ENCODE data around the gene RUFY2. TPM values are rescaled to one million over a fixed set of nuclear protein-coding genes. Genes with fewer than 3 reads are reported as not detected.
"Not testable (repeated sequence)": the region's sequence is repeated elsewhere in the genome, so short reads cannot be mapped to it uniquely, and the experiment has no call there.

The RUFY2 gene
- polyA plus RNA-seq, 3 donors = 4.7 to 9.2 (median 5.2) TPM

DNA sequence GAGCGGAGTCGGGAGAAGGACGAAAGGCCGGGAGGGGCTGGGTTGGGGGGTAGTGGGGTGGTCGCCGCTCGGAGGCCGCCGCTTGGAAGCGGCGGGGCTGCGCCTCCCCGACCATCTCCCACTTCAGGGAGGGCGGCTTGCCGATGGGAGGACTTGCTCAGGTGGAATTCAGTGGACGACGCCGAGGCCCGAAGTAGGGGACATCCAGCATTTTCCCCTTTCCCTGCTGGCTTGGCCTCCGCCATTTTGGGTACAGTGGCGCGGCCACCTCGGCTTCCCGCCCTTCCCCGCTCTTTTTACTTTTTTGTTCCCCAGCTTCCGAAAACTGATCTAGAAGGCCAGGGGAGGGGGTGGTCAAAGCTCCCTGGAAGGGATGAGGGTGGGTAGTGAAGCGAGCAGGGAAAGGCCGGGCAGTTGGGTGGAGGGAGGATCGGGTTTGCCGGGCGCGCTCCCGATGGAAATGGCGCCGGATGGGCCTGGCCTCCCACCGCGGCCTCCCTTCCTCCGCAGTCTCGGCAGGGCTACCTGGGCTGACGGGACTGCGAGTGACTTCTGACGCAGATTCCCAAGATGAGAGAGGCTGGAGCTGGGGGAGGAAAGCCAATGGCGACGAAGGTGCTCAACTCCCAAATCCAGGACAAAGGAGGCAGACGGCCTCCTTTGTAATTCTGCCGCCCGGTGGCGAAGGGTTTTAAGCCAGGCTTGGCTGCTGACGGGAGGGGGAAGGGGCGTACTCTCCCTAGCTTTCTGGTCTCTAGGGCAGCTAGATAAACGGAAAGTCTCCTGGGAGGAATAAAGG lies 74.6 kb downstream of the RUFY2 start, which contains the start of gene PBLD:
Gene PBLD (minus strand): TSS at position 670 of the 799 bp plus-strand sequence. CDS start 26,084 bp downstream, outside the sequence.
- peak within 1 kb of the TSS; percentile 98 for H3K27ac ChIP-seq (ENCODE audit: low read depth, low read length)
- 0 to 1% (median 0%) methylated on average over 49 to 51 of the region's 51 CpGs for WGBS, 3 donors

DNA sequence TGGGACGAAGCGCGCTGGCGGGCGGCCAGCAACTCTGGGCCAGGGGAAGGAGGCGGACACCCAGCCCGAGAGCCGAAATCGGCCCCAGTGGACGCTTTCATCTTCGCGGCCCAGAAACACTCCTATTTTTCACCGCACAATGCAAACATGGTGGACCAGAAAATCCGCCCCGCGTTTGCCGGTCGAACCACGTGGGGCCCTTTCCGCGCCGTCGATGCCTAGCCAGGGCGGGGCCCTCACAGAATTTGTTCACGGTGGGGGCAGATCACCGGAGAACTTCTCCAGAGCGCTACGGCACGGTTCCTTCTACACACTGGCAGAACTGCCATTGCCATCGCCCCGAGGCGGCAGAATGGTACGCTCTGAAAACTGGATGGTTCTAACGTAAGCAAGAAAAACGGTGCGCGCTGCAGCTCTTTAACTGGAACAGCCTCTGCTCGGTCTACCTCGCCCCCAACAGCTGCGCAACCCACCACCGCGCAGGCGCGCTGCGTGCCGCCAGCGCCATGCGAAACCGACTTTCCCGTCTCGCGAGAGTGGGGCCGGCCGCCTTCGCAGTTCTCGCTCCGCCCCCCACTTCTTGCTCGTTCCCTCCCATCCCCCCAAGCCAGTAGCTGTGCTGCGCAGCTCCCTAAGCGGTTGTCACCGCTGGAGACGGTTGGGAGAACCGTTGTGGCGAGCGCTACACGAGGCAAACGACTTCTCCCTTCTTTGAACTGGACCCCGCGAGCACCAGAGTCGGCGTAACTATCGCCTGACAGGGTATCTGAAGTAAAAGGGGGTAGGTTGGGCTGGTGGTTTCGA lies 75.4 kb downstream of the RUFY2 start, which contains the start of gene HNRNPH3:
Gene HNRNPH3 (plus strand): TSS at position 610 of the 804 bp plus-strand sequence. CDS start 5,158 bp downstream, outside the sequence.
- peak within 1 kb of the TSS; percentile 98 for H3K27ac ChIP-seq (ENCODE audit: low read depth, low read length)
- 0% methylated on average over 71 to 73 of the region's 73 CpGs for WGBS, 3 donors

DNA sequence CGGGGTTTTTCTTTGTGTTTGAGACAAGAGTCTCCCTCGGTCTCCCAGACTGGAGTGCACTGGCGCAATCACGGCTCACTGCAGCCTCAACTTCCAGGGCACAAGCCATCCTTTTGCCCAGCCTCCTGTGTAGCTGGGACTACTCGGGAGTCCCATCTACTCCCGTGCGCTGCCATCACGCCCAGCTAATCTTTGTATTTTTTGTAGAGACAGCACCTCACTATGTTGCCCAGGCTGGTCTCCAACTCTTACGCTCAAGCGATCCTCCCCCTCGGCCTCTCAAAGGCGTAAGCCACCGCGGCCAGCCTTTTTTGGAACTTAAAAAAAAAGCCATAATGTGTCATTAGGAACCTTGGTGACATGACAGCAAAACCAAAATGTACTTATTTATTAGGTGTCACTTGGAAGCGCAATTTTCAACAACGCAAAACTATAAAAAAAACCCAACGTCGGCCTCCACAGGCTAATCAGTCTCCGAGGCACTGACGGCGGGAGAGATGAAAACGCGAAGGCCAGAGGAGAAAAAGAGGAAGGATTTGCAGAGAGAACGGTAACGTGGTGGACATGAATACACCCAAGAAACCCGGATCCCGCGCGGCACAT lies 76.1 kb downstream of the RUFY2 start:
- 12 to 23% (median 20%) methylated on average over 29 of the region's 29 CpGs for WGBS, 3 donors
- H3K27ac ChIP-seq (ENCODE audit: low read depth, low read length) = peak overlapping the region; percentile 16

DNA sequence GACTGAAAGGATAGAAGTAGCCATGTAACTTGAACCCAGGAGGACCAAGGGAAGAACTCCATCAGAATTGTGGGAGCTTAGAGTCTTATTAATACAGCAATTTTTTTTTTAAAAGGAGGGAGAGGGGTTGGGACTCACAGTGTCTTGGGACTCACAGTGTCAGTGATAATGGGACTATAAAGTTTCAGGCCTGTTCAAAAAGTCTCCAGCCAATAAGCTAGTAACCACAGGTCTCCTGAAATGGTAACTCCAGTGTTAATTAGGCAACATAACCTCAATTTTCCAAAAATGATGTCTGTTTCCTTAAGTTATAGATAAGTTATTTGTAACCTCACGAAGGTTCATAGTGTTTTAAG lies 77.6 kb downstream of the RUFY2 start:
- H3K27ac ChIP-seq (ENCODE audit: low read depth, low read length) = no peak overlapping the region

DNA sequence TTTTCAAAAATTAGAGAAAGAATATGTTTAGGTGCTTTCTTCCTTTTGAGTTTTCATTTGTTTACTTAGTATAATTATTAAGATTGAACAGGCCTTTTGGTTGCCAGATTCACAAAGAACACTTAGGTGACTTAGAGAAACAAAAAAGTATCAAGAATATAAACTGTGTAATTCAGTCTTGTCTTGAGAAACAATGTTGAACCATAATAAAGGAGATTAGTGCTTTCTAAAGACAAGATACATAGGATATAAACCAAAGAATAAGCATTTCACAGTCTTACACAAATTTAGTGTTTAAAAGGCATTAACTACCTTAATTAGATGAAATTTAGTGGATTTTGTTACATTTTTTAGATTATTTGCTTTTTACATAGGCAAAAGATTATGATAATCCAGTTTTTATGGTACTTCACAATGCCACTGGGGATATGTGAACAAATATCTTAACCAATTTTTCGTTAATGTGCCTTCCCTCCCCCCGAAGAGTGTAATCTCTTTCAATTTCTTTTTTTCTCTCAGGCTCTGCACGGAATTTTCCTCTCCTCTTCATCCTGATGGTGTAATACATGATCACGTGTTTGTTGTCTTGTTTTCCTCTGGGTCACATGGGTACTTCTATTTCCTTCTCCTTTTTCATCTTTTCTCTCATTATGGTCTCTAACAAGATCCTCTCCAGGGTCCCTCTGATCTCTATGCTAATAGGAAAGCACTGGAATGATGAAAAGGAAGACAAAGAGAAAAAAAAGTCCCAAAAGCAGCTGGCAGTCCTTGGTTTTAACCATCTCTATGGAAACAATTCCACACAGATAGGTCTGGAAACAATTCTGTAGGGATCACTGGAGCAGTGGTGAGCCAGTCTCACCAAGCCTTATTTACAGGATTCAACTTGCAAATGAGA lies 78.9 kb downstream of the RUFY2 start:
- H3K27ac ChIP-seq (ENCODE audit: low read depth, low read length) = no peak overlapping the region
- WGBS, 3 donors = 9 to 40% (median 10%) methylated on average over 4 of the region's 4 CpGs

More for the DNA sequence above, 77.6 kb downstream of the RUFY2 start:
- 82 to 97% (median 84%) methylated on average over 1 of the region's 1 CpG for WGBS, 3 donors

DNA sequence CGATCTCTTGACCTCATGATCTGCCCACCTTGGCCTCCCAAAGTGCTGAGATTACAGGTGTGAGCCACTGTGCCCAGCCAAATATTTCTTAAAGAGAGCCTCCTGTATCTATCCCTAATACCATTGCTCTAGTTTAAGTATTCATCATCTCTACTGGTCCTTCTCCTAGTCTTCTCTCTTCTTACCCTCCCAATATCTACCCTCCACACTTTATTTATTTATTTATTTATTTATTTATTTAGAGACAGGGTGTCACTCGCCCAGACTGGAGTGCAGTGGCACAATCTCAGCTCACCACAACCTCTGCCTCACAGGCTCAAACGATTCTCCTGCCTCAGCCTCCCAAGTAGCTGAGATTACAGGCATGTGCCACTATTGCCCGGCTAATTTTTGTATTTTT lies 82.7 kb downstream of the RUFY2 start:
- not testable (repeated sequence) for H3K27ac ChIP-seq (ENCODE audit: low read depth, low read length)
- 92 to 96% (median 95%) methylated on average over 4 of the region's 4 CpGs for WGBS, 3 donors

DNA sequence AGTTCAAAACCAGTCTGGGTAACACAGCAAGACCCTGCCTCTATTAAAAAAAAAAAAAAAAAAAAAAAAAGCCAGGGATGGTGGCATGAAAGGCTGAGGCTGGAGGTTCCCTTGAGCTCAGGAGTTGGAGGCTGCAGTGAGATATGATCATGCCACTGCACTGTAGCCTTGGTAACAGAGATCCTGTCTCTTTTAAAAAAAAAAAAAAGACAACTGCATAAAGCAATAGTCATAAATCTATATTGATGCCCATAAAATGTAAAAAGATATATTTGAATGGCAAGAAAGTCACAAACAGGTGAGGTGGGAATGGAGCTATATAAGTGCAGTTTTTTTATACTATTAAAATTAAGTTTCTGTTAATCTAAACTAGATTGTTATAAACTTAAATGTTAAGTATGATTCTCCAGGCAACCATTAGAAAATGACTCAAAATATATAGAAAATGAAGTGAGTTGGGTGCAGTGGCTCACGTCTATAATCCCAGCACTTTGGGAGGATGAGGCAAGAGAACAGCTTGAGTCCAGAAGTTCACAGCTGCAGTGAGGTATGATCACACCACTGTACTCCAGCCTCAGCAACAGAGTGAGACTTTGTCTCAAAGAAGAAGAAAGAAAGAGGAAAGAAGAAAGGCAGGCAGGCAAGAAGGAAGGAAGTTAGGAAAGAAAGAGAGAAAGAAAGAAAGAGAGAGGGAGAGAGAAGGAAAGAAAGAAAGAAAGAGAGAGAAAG lies 88.6 kb downstream of the RUFY2 start:
- no peak overlapping the region for H3K27ac ChIP-seq (ENCODE audit: low read depth, low read length)
- 68 to 88% (median 72%) methylated on average over 1 of the region's 1 CpG for WGBS, 3 donors

DNA sequence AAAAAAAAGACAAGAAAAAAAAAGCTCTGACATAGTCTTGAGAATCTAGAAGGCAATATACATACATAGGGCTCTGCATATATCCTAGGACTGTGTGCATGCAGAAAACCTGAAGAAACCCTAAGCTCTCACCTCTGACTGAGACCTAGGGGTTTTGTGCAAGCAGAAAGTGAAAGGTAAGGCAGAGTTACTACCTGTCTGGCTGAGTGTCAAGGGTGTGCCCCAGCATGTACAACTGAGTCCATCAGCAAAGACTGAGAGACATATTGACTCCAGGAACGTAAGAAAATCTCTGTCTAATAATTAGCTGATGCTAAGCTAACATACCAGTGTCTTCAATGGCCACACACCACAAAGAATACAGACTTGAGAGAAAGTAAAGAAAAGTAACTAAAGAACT lies 91.5 kb downstream of the RUFY2 start:
- WGBS, 3 donors = 88 to 96% (median 94%) methylated on average over 1 of the region's 1 CpG

DNA sequence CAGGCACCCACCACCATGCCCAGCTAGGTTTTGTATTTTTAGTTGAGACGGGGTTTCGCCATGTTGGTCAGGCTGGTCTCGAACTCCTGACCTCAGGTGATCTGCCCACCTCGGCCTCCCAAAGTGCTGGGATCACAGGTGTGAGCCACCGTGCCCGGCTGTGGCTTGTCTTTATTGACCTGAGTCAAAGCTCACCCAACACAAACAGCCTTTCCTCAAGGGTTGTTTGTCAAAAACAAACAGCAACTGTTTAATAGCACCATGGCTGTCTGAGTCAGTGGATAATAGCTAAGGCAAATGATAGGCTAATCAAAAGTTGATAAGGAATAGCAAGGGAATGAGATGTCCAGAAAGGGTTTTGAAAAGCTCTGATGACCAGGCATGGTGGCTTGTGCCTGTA lies 92.1 kb downstream of the RUFY2 start:
- not testable (repeated sequence) for H3K27ac ChIP-seq (ENCODE audit: low read depth, low read length)
- WGBS, 3 donors = 79 to 94% (median 91%) methylated on average over 6 of the region's 6 CpGs

More for the DNA sequence above, 91.5 kb downstream of the RUFY2 start:
- H3K27ac ChIP-seq (ENCODE audit: low read depth, low read length) = no peak overlapping the region

DNA sequence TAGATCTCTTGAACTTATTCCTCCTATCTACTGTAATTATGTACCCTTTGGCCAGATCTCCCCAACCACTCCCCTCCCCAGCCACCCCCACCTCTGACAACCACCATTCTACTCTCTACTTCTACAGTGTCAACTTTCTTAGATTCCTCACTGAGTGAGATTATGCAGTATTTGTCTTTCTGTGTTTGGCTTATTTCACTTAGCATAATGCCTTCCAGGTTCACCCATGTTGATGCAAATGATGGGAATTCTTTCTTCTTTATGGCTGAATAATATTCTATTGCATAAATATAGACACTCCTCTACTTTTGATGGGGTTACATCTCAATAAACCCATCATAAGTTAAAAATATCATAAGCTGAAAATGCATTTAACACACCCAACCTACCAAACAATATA lies 96.5 kb downstream of the RUFY2 start:
- H3K27ac ChIP-seq (ENCODE audit: low read depth, low read length) = no peak overlapping the region

DNA sequence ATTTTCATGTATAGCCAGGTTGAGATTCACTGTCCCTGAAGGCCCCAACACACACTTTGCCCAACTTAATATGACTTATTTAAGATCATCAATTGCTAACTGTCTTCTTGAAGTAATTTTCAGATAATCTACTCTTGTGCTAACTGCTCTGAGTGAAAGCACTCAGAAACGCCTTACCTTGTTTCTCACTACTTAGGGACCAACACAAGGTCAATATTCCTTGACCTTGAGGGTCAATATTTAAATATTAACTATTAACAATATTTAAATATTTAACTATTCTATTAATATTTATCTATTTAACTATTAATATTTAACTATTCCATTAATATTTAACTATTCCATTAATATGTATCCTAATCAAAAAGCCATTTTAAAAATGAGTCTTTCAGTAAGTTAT lies 101.2 kb downstream of the RUFY2 start:
- WGBS, 3 donors = 0 to 55% (median 42%) methylated on average over 1 of the region's 1 CpG

DNA sequence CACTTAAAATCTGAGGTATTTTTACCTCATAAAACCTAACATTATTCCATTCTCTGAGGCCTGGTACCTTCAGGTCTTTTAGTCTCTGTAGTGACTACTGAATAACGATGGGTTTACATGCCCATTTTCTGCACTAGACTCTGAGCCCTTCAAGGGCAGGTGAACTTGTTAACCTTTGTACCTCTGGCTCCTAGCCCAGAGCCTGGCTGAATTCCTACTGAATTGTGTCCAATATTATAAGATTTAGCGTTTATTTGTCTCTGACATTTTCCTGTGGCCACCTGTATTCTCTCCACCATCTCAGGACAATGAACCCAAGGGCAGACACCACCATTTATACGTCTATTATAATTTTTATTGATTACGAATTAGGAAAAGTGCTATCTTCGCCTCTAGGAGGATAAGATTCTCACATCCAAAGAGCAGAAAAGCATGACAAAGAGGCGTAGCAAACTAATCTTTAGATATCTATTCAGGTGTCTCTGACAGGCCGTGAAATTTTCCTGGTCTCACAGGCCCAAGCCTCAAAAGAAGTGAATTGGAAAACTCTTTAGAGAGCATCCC lies 103.1 kb downstream of the RUFY2 start:
- no peak overlapping the region for H3K27ac ChIP-seq (ENCODE audit: low read depth, low read length)
- WGBS, 3 donors = 29 to 77% (median 64%) methylated on average over 7 of the region's 7 CpGs

More for the DNA sequence above, 101.2 kb downstream of the RUFY2 start:
- no peak overlapping the region for H3K27ac ChIP-seq (ENCODE audit: low read depth, low read length)

DNA sequence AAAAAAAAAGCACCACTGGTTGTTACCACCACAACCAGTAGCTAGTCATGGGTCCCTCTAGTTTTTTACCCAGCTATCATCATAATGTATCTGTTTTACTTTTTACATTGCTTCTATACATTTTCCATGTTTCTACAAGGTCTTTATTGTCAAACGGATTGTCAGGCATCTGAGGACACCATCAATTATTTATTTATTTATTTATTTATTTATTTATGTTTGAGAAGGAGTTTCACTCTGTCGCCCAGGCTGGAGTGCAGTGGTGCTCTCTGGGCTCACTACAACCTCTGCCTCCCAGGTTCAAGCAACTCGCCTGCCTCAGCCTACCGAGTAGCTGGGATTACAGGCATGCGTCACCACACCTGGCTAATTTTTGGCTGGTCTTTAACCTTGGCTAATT lies 104.2 kb downstream of the RUFY2 start:
- 49 to 84% (median 76%) methylated on average over 5 of the region's 5 CpGs for WGBS, 3 donors
- no peak overlapping the region for H3K27ac ChIP-seq (ENCODE audit: low read depth, low read length)

DNA sequence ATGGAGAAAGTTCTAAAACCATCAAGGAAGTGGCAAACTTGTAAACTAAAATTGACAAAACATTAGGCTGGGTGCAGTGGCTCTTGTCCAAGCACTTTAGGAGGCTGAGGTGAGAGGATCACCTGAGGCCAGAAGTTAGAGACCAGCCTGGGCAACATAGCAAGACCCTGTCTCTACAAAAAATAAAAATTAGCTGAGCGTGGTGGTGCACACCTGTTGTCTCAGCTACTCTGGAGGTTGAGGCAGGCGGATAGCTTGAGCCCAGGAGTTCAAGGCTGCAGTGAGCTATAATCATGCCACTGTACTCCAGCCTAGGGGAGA lies 104.6 kb downstream of the RUFY2 start:
- H3K27ac ChIP-seq (ENCODE audit: low read depth, low read length) = no peak overlapping the region
- WGBS, 3 donors = 50 to 66% (median 64%) methylated on average over 2 of the region's 2 CpGs

DNA sequence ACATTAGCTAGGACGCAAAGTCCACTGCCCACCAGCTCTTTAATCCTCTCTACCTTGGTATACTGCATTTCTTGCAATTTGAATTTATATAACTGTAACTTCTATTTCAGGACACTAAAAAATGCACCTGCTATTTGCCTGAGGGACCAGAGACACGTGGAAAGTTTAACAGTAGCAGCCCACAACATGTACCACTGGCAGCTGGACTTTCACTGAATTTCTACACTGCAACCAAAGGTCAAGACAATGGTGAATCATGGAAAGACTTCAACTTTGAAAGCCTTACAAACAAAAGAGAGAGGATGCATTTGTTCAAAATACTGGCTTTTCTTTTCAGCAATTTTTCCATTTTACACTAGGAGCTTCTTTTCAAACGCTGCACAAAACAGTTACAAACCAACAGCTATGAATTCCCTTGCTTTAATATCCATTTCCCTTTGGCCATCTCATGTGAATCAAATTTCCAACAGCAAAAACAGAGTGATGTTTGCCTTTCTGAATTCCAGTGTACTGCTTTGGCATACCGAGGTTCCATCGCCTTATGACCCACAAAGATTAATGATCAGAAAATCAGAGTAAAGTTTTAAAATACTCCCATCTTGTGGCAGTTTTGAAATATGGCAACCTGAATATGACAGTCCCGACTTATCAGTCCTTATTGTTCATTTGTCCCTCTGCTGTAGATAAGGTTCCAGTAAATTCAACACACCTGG lies 105.1 kb downstream of the RUFY2 start:
- no peak overlapping the region for H3K27ac ChIP-seq (ENCODE audit: low read depth, low read length)
- WGBS, 3 donors = 34 to 47% (median 44%) methylated on average over 6 of the region's 6 CpGs

DNA sequence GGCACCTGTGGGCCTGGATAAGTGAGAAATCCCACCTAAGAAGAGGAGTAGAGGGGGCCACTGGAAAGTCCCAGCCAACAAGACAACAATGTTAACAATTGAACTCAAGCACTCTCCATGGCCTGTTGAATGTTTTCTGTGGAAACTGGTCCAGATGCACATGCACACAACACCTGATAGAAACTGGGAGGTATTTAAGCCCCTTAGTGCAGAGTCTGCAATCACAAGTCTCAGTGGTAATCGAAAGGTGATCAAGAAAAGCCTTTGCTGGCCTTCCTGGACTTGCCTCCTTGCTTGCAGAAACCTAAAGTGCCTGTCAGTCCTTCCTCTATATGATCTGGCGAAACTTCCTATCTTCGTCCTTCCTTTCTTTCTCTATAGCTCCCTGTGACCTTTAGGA lies 105.8 kb downstream of the RUFY2 start:
- no peak overlapping the region for H3K27ac ChIP-seq (ENCODE audit: low read depth, low read length)
- 57 to 76% (median 76%) methylated on average over 3 of the region's 3 CpGs for WGBS, 3 donors

All from adipose tissue (tissue), 3 donors.